A204.1 (cell line): Measurements from ENCODE around the gene TSPAN3.

Source experiments
- FAIRE-seq: peaks from 2 replicates; lab custom pipeline; 2012; peaks lifted over from hg19 to GRCh38; lab: Jason Lieb, UNC

TSPAN3 gene

GRCh38 chr15:77070495-77071304, at the start of gene TSPAN3:
Gene TSPAN3, minus strand, starts transcription at chr15:77071109. Its CDS starts 155 bp downstream, at chr15:77070954.
- no peak for FAIRE-seq

GRCh38 chr15:77120576-77120975, 49.7 kb upstream of the TSPAN3 start:
- FAIRE-seq, result no peak

- FAIRE-seq, result no peak
Observed at GRCh38 chr15:77119446-77119845, 48.5 kb upstream of the TSPAN3 start.

GRCh38 chr15:77118882-77119321, 48.0 kb upstream of the TSPAN3 start:
- peak; percentile 64 for FAIRE-seq

GRCh38 chr15:77115179-77115578, 44.3 kb upstream of the TSPAN3 start:
- FAIRE-seq, result no peak

GRCh38 chr15:77112838-77113504, 42.1 kb upstream of the TSPAN3 start:
- FAIRE-seq, result no peak

GRCh38 chr15:77111789-77112188, 40.9 kb upstream of the TSPAN3 start:
- no peak for FAIRE-seq

GRCh38 chr15:77107531-77108355, 36.8 kb upstream of the TSPAN3 start:
- FAIRE-seq, result no peak

- no peak for FAIRE-seq
Observed at GRCh38 chr15:77107068-77107467, 36.2 kb upstream of the TSPAN3 start.

GRCh38 chr15:77104155-77104554, 33.2 kb upstream of the TSPAN3 start:
- FAIRE-seq, result no peak

GRCh38 chr15:77099741-77100463, 29.0 kb upstream of the TSPAN3 start:
- FAIRE-seq, result no peak

- FAIRE-seq, result no peak
Observed at GRCh38 chr15:77098572-77098971, 27.7 kb upstream of the TSPAN3 start.

- no peak for FAIRE-seq
Observed at GRCh38 chr15:77097921-77098320, 27.0 kb upstream of the TSPAN3 start.

- FAIRE-seq, result no peak
Observed at GRCh38 chr15:77097248-77097721, 26.4 kb upstream of the TSPAN3 start.

- no peak for FAIRE-seq
Observed at GRCh38 chr15:77096541-77096940, 25.6 kb upstream of the TSPAN3 start.

- no peak for FAIRE-seq
Observed at GRCh38 chr15:77096138-77096537, 25.2 kb upstream of the TSPAN3 start.

GRCh38 chr15:77094397-77095030, 23.6 kb upstream of the TSPAN3 start:
- no peak for FAIRE-seq

GRCh38 chr15:77093436-77093835, 22.5 kb upstream of the TSPAN3 start:
- FAIRE-seq, result no peak

- no peak for FAIRE-seq
Observed at GRCh38 chr15:77091097-77091496, 20.2 kb upstream of the TSPAN3 start.

GRCh38 chr15:77087213-77087612, 16.3 kb upstream of the TSPAN3 start:
- no peak for FAIRE-seq

GRCh38 chr15:77085297-77085696, 14.4 kb upstream of the TSPAN3 start:
- no peak for FAIRE-seq
